HEK293 (cell line): ENCODE results near the gene TMSB15C.

Experiments used
- GLI4 ChIP-seq: fragments of 450-650 bp; formaldehyde crosslinking; IDR thresholded peaks from 2 replicates; pipeline ENCODE4 v1.5.1; 2016; ENCODE audit warnings: missing biosample characterization, missing genetic modification characterization
- PATZ1 ChIP-seq: fragments of 450-650 bp; formaldehyde crosslinking; IDR thresholded peaks from 2 replicates; pipeline ENCODE4 v1.5.1; 2016; ENCODE audit warnings: missing biosample characterization, missing genetic modification characterization
- ZNF24 ChIP-seq: fragments of 450-650 bp; formaldehyde crosslinking; IDR thresholded peaks from 2 replicates; pipeline ENCODE4 v1.5.1; 2016; ENCODE audit warnings: missing biosample characterization, missing genetic modification characterization
- ZNF274 ChIP-seq, 2 experiments: fragments of 200-500 bp in 1 of 2; fragments of 450-650 bp in 1 of 2; sonication (Bioruptor generic) in 1 of 2; formaldehyde crosslinking in 1 of 2; IDR thresholded peaks; 2 replicates each; pipeline versions ENCODE4 v1.5.1 to v1.6.1; 2014 to 2016; ENCODE audit warnings: borderline replicate concordance in 1 of 2, inconsistent platforms in 1 of 2, low read length in 1 of 2, missing biosample characterization in 1 of 2, missing genetic modification characterization in 1 of 2
- ZNF530 ChIP-seq: fragments of 450-650 bp; formaldehyde crosslinking; IDR thresholded peaks from 2 replicates; pipeline ENCODE4 v1.5.1; 2016; ENCODE audit warnings: low read depth, missing biosample characterization, missing genetic modification characterization
- ZNF555 ChIP-seq: fragments of 450-650 bp; formaldehyde crosslinking; conservative IDR thresholded peaks from 2 replicates; pipeline ENCODE4 v1.5.1; 2017; ENCODE audit warnings: missing biosample characterization, mild to moderate bottlenecking, missing genetic modification characterization, inconsistent platforms
- ZNF580 ChIP-seq: fragments of 450-650 bp; formaldehyde crosslinking; IDR thresholded peaks from 2 replicates; pipeline ENCODE4 v1.5.1; 2016; ENCODE audit warnings: missing biosample characterization, missing genetic modification characterization
- ZNF843 ChIP-seq: fragments of 450-650 bp; formaldehyde crosslinking; IDR thresholded peaks from 2 replicates; pipeline ENCODE4 v1.5.1; 2016; ENCODE audit warnings: missing biosample characterization, missing genetic modification characterization
- ZSCAN5A ChIP-seq: fragments of 450-650 bp; formaldehyde crosslinking; IDR thresholded peaks from 2 replicates; pipeline ENCODE4 v1.5.1; 2016; ENCODE audit warnings: missing biosample characterization, missing genetic modification characterization
- TF ChIP-seq, protein P1 (sequence below): fragments of 450-650 bp; formaldehyde crosslinking; IDR thresholded peaks from 2 replicates; pipeline ENCODE4 v1.5.1; 2016; ENCODE audit warnings: missing biosample characterization, missing genetic modification characterization
- TF ChIP-seq, protein P2 (sequence below): fragments of 450-650 bp; formaldehyde crosslinking; IDR thresholded peaks from 2 replicates; pipeline ENCODE4 v1.5.1; 2016; ENCODE audit warnings: missing biosample characterization, missing genetic modification characterization

DNA sequence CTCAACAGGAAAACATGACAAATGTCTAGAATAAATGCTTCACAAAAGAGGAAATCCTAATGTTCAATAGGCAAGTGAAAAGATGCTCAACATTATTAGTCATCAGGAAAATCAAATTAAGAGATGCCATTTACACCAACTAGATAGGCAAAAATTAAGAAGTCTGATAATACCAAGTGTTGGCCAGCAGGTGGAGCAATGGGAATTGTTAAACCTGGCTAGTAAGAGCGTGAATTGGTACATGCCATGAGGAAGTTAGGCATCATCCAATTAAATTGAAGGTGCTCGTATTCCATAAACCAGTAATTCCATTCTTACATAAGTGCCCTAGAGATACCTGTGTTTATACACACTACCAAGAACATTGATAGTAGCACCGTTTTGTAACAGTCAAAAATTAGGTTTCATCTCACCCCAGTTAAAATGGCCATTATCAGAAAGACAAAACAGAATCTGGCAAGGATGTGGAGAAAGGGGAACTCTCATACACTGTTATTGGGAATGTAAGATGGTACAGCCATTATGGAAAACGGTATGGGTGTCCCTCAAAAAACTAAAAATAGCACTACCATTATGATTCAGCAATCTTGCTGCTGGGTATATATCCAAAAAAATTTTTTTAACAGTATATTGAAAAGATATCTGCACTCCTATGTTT is 22.2 kb upstream of the TMSB15C start:
- TF ChIP-seq ZNF274 (IDR thresholded peaks at IDR 0.05; ENCODE audit: low read length) (no peak), ZNF274 (tag by site-specific recombination; IDR thresholded peaks at IDR 0.05; ENCODE audit: borderline replicate concordance) (no peak), ZNF555 (tag by site-specific recombination) (no peak), ZNF843 (no peak), ZNF24 (tag by site-specific recombination) (no peak), PATZ1 (tag by site-specific recombination) (no peak), ZNF580 (tag by site-specific recombination) (no peak), ZNF530 (tag by site-specific recombination) (no peak), ZSCAN5A (tag by site-specific recombination) (no peak), GLI4 (no peak)
- TF ChIP-seq, protein P1, sequence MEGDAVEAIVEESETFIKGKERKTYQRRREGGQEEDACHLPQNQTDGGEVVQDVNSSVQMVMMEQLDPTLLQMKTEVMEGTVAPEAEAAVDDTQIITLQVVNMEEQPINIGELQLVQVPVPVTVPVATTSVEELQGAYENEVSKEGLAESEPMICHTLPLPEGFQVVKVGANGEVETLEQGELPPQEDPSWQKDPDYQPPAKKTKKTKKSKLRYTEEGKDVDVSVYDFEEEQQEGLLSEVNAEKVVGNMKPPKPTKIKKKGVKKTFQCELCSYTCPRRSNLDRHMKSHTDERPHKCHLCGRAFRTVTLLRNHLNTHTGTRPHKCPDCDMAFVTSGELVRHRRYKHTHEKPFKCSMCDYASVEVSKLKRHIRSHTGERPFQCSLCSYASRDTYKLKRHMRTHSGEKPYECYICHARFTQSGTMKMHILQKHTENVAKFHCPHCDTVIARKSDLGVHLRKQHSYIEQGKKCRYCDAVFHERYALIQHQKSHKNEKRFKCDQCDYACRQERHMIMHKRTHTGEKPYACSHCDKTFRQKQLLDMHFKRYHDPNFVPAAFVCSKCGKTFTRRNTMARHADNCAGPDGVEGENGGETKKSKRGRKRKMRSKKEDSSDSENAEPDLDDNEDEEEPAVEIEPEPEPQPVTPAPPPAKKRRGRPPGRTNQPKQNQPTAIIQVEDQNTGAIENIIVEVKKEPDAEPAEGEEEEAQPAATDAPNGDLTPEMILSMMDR (tag by site-specific recombination), result peak; percentile 37; the same call in 1 of the 2 replicates
- TF ChIP-seq, protein P2, sequence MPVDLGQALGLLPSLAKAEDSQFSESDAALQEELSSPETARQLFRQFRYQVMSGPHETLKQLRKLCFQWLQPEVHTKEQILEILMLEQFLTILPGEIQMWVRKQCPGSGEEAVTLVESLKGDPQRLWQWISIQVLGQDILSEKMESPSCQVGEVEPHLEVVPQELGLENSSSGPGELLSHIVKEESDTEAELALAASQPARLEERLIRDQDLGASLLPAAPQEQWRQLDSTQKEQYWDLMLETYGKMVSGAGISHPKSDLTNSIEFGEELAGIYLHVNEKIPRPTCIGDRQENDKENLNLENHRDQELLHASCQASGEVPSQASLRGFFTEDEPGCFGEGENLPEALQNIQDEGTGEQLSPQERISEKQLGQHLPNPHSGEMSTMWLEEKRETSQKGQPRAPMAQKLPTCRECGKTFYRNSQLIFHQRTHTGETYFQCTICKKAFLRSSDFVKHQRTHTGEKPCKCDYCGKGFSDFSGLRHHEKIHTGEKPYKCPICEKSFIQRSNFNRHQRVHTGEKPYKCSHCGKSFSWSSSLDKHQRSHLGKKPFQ (tag by site-specific recombination), result no peak
